Measurements from ENCODE around the gene IL26.

The IL26 gene

GRCh38 chr12:68154779-68155178 lies 70.8 kb downstream of the IL26 start:
- no peak for TF ChIP-seq CTCF (conservative IDR thresholded peaks at IDR 0.05)
- H3K27ac ChIP-seq: no peak overlapping the region

All from VCaP (cell line).